GM18907 (cell line): ENCODE data around the gene METTL25.

Experiments
- ATAC-seq: cut with Tn5 transposase; IDR thresholded peaks from one replicate; pipeline ENCODE4 v1.9.1; 2021; ENCODE audit warnings: mild to moderate bottlenecking, moderate library complexity; ENCODE audit not compliant: unreplicated experiment

Gene METTL25

GRCh38 chr12:82468563-82468962, 110.2 kb downstream of the METTL25 start:
- ATAC-seq, result no peak

GRCh38 chr12:82470906-82471512, 112.7 kb downstream of the METTL25 start:
- no peak for ATAC-seq

- ATAC-seq, result no peak
These were observed 114.9 kb downstream of the METTL25 start for GRCh38 chr12:82473111-82473754.

GRCh38 chr12:82474181-82474797, 116.0 kb downstream of the METTL25 start:
- ATAC-seq, result peak; percentile 86

GRCh38 chr12:82474798-82475184, 116.5 kb downstream of the METTL25 start:
- ATAC-seq, result peak; percentile 20

- ATAC-seq, result no peak
These were observed 116.9 kb downstream of the METTL25 start for GRCh38 chr12:82475211-82475610.

- ATAC-seq, result no peak
These were observed 118.2 kb downstream of the METTL25 start for GRCh38 chr12:82476511-82476910.

GRCh38 chr12:82479511-82479910, 121.2 kb downstream of the METTL25 start:
- no peak for ATAC-seq

- ATAC-seq, result no peak
These were observed 122.3 kb downstream of the METTL25 start for GRCh38 chr12:82480606-82481005.

GRCh38 chr12:82481954-82482353, 123.6 kb downstream of the METTL25 start:
- no peak for ATAC-seq

- no peak for ATAC-seq
These were observed 128.4 kb downstream of the METTL25 start for GRCh38 chr12:82486524-82487235.

GRCh38 chr12:82504409-82504808, 146.1 kb downstream of the METTL25 start:
- ATAC-seq, result no peak

- no peak for ATAC-seq
These were observed 146.8 kb downstream of the METTL25 start for GRCh38 chr12:82505150-82505549.

- ATAC-seq, result no peak
These were observed 149.4 kb downstream of the METTL25 start for GRCh38 chr12:82507686-82508085.

GRCh38 chr12:82510386-82510785, 152.1 kb downstream of the METTL25 start:
- ATAC-seq, result no peak

- ATAC-seq, result no peak
These were observed 156.6 kb downstream of the METTL25 start for GRCh38 chr12:82514880-82515279.

- ATAC-seq, result no peak
These were observed 157.3 kb downstream of the METTL25 start for GRCh38 chr12:82515652-82516051.

GRCh38 chr12:82517027-82517426, 158.7 kb downstream of the METTL25 start:
- peak; percentile 89 for ATAC-seq

GRCh38 chr12:82517808-82518207, 159.5 kb downstream of the METTL25 start:
- no peak for ATAC-seq

- ATAC-seq, result no peak
These were observed 161.2 kb downstream of the METTL25 start for GRCh38 chr12:82519510-82519909.

GRCh38 chr12:82522285-82522684, 164.0 kb downstream of the METTL25 start:
- ATAC-seq, result no peak

GRCh38 chr12:82522762-82523161, 164.4 kb downstream of the METTL25 start:
- no peak for ATAC-seq
